ENCODE results near the gene PTPRJ. TPM values are rescaled to one million over a fixed set of nuclear protein-coding genes. Genes with fewer than 3 reads are reported as not detected.

PTPRJ gene
- total and polyA plus RNA-seq, 2 of the 4 experiments (the other 2 are of a cell fraction), result 5.6 to 14.9 TPM

DNA sequence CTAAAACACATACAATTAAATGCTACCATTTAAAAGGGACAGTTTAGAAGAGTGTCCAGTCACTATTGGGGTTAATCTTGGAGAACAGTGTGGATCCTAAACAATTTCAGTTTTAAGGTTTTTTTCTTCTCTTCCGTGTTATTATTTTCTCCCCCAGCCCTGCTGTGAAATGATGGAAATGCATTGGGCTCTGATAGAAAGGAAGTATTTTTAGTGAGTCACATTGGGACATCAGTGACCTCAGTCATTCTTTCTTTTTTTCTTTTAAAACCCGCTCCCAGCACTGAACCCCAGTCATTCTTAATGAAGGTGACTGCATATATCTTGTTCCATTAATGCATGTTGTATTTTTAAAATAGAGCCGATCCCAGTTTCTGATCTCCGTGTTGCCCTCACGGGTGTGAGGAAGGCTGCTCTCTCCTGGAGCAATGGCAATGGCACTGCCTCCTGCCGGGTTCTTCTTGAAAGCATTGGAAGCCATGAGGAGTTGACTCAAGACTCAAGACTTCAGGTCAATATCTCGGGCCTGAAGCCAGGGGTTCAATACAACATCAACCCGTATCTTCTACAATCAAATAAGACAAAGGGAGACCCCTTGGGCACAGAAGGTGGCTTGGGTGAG lies 143.0 kb downstream of the PTPRJ start:
- CTCF ChIA-PET, result no interaction called here
- BruUV-seq (replicated peaks), result no TSS peak
- Histone ChIP-seq H3K4me2 (ENCODE audit: low read depth, low read length) (no peak overlapping the region), H3K23ac (ENCODE audit: low read depth, low read length) (no peak overlapping the region), H3K56ac (ENCODE audit: extremely low read depth, insufficient read depth, low read length) (no peak overlapping the region), H3K4me3 (ENCODE audit: insufficient read depth, low read depth, low read length) (no peak overlapping the region), H2AK5ac (ENCODE audit: low read depth, low read length) (no peak overlapping the region), H2AK9ac (replicated peaks; ENCODE audit: low read depth, low read length, poor library complexity) (no peak overlapping the region), H2BK15ac (ENCODE audit: low read depth, low read length) (no peak overlapping the region), H2AFZ (replicated peaks; ENCODE audit: low read length, poor library complexity) (no peak overlapping the region), H3K27me3 (ENCODE audit: control insufficient read depth, insufficient read depth, low read length) (no peaks in the 10 kb centered on the region), H2BK120ac (ENCODE audit: low read depth, low read length) (no peak overlapping the region), H3K18ac (ENCODE audit: low read depth, low read length) (no peak overlapping the region), H3K9me3 (ENCODE audit: control insufficient read depth, insufficient read depth, low read length) (no peaks in the 10 kb centered on the region), H3K9ac (ENCODE audit: low read depth, low read length) (no peak overlapping the region), H2BK20ac (ENCODE audit: low read depth, low read length) (no peak overlapping the region), H3K4ac (ENCODE audit: low read depth, low read length) (no peak overlapping the region), H3K79me1 (ENCODE audit: low read depth in 1 of 2, low read length in 2 of 2) (peaks cover 9 to 13% of the 10 kb centered on the region in 2 experiments; a peak in 2 of 4 replicates), H4K5ac (ENCODE audit: low read depth, low read length) (no peak overlapping the region), H2BK5ac (ENCODE audit: low read depth, low read length, poor library complexity, severe bottlenecking) (no peak overlapping the region), H3K14ac (replicated peaks; ENCODE audit: low read depth, low read length) (no peak overlapping the region), H3K4me1 (ENCODE audit: control insufficient read depth, insufficient read depth, low read length) (no peaks in the 10 kb centered on the region), H4K8ac (ENCODE audit: low read depth in 2 of 2, low read length in 2 of 2) (no peak overlapping the region), H3K27ac (ENCODE audit: insufficient read depth, low read length) (no peak overlapping the region), H3K9me1 (ENCODE audit: insufficient read depth, low read length) (peaks cover 20% of the 10 kb centered on the region), H3K36me3 (ENCODE audit: control insufficient read depth, insufficient read depth, low read length) (peaks cover 25% of the 10 kb centered on the region), H4K20me1 (ENCODE audit: insufficient read depth, low read length) (no peaks in the 10 kb centered on the region), H4K91ac (ENCODE audit: insufficient read depth, low read depth, low read length) (no peak overlapping the region)
- no CpG with 5 or more reads among the region's 8 CpGs for WGBS, 2 experiments (ENCODE audit: extremely low coverage in 2 of 2, insufficient read length in 1 of 2)
- in situ Hi-C loops (cut with MboI; ENCODE audit: low sequenced_read_pairs) (no loop called here), dilution Hi-C loops (cut with HindIII; ENCODE audit: low sequenced_read_pairs, unreplicated experiment) (no loop called here), intact Hi-C loops (cut with micrococcal nuclease) (no loop called here)
- DNase-seq (no peak), ATAC-seq (ENCODE audit: low read depth) (no peak)
- TF ChIP-seq, protein P1, sequence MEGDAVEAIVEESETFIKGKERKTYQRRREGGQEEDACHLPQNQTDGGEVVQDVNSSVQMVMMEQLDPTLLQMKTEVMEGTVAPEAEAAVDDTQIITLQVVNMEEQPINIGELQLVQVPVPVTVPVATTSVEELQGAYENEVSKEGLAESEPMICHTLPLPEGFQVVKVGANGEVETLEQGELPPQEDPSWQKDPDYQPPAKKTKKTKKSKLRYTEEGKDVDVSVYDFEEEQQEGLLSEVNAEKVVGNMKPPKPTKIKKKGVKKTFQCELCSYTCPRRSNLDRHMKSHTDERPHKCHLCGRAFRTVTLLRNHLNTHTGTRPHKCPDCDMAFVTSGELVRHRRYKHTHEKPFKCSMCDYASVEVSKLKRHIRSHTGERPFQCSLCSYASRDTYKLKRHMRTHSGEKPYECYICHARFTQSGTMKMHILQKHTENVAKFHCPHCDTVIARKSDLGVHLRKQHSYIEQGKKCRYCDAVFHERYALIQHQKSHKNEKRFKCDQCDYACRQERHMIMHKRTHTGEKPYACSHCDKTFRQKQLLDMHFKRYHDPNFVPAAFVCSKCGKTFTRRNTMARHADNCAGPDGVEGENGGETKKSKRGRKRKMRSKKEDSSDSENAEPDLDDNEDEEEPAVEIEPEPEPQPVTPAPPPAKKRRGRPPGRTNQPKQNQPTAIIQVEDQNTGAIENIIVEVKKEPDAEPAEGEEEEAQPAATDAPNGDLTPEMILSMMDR (conservative IDR thresholded peaks at IDR 0.05; ENCODE audit: low read depth, low read length), result no peak
- TF ChIP-seq, protein P2, sequence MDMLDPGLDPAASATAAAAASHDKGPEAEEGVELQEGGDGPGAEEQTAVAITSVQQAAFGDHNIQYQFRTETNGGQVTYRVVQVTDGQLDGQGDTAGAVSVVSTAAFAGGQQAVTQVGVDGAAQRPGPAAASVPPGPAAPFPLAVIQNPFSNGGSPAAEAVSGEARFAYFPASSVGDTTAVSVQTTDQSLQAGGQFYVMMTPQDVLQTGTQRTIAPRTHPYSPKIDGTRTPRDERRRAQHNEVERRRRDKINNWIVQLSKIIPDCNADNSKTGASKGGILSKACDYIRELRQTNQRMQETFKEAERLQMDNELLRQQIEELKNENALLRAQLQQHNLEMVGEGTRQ (IDR thresholded peaks at IDR 0.05; ENCODE audit: low read depth, low read length), result no peak
- TF ChIP-seq POLR2A (IDR thresholded peaks at IDR 0.05; ENCODE audit: low read depth, low read length) (no peak), BHLHE40 (IDR thresholded peaks at IDR 0.05; ENCODE audit: low read depth, low read length) (no peak), RFX5 (IDR thresholded peaks at IDR 0.05; ENCODE audit: low read depth, low read length) (no peak), MXI1 (IDR thresholded peaks at IDR 0.05; ENCODE audit: borderline replicate concordance, low read depth, low read length) (no peak), NFE2L2 (IDR thresholded peaks at IDR 0.05; ENCODE audit: low read depth, low read length) (no peak), CEBPB (IDR thresholded peaks at IDR 0.05; ENCODE audit: low read depth, low read length) (no peak), FOS (IDR thresholded peaks at IDR 0.05; ENCODE audit: low read depth, low read length) (no peak), CHD1 (IDR thresholded peaks at IDR 0.05; ENCODE audit: low read depth, low read length) (no peak), RCOR1 (IDR thresholded peaks at IDR 0.05; ENCODE audit: insufficient replicate concordance, low read length) (no peak), SMC3 (IDR thresholded peaks at IDR 0.05; ENCODE audit: low read depth, low read length) (no peak), RAD21 (IDR thresholded peaks at IDR 0.05; ENCODE audit: low read length) (no peak), MAFK (IDR thresholded peaks at IDR 0.05; ENCODE audit: low read depth, low read length) (no peak), MAZ (IDR thresholded peaks at IDR 0.05; ENCODE audit: borderline replicate concordance, low read depth, low read length) (no peak)
- TF ChIP-seq, protein P3, sequence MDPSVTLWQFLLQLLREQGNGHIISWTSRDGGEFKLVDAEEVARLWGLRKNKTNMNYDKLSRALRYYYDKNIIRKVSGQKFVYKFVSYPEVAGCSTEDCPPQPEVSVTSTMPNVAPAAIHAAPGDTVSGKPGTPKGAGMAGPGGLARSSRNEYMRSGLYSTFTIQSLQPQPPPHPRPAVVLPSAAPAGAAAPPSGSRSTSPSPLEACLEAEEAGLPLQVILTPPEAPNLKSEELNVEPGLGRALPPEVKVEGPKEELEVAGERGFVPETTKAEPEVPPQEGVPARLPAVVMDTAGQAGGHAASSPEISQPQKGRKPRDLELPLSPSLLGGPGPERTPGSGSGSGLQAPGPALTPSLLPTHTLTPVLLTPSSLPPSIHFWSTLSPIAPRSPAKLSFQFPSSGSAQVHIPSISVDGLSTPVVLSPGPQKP (IDR thresholded peaks at IDR 0.05; ENCODE audit: borderline replicate concordance, low read depth, low read length), result no peak
- POLR2A ChIA-PET (ENCODE audit: unreplicated experiment), result no interaction called here
